Liver (tissue), 3 donors: ENCODE results near the gene PLOD3.

Source experiments
- CTCF ChIP-seq: fragments of 150-350 bp; IDR thresholded peaks from 2 replicates; pipeline ENCODE4 v1.5.1; 2017; ENCODE audit warnings: improper control_type of control experiment, low read depth, low read length; ENCODE audit not compliant: missing input control
- EGR1 ChIP-seq, 2 donors: IDR thresholded peaks; 2 replicates each; pipeline ENCODE4 v1.6.1; 2016 to 2018; ENCODE audit warnings: antibody characterized with exemption in 2 of 2, low read depth in 2 of 2
- FOXA1 ChIP-seq: IDR thresholded peaks from 2 replicates; pipeline ENCODE4 v1.6.1; 2016; ENCODE audit warnings: antibody characterized with exemption
- GABPA ChIP-seq, 2 donors: IDR thresholded peaks in 1 of 2; conservative IDR thresholded peaks in 1 of 2; 2 replicates each; pipeline ENCODE4 v1.6.1; 2016; ENCODE audit warnings: antibody characterized with exemption in 2 of 2, mild to moderate bottlenecking in 1 of 2, moderate library complexity in 1 of 2
- MAX ChIP-seq: IDR thresholded peaks from 2 replicates; pipeline ENCODE4 v1.6.1; 2016; ENCODE audit warnings: antibody characterized with exemption
- RAD21 ChIP-seq, 2 donors: IDR thresholded peaks; 2 replicates each; pipeline ENCODE4 v1.6.1; 2016; ENCODE audit warnings: antibody characterized with exemption in 2 of 2, mild to moderate bottlenecking in 2 of 2
- REST ChIP-seq: IDR thresholded peaks from 2 replicates; pipeline ENCODE4 v1.6.1; 2016; ENCODE audit warnings: antibody characterized with exemption, mild to moderate bottlenecking
- YY1 ChIP-seq: IDR thresholded peaks from 2 replicates; pipeline ENCODE4 v1.6.1; 2016; ENCODE audit warnings: antibody characterized with exemption, mild to moderate bottlenecking
- ZBTB33 ChIP-seq: IDR thresholded peaks from 2 replicates; pipeline ENCODE4 v1.6.1; 2016; ENCODE audit warnings: antibody characterized with exemption
- donor health status: healthy.
- donor health status: healthy.

GRCh38 chr7:101245147-101245668 lies 27.8 kb upstream of the PLOD3 start:
- TF ChIP-seq CTCF (no peak), YY1 (peak; percentile 3), FOXA1 (no peak), EGR1 (IDR thresholded peaks at IDR 0.05; ENCODE audit: low read depth in 2 of 2) (no peak), RAD21 (IDR thresholded peaks at IDR 0.05) (no peak), GABPA (IDR thresholded peaks at IDR 0.05 in 1 of 2, conservative IDR thresholded peaks at IDR 0.05 in 1 of 2) (peak in 1 of 2 donors; percentile 10), ZBTB33 (no peak), MAX (no peak), REST (no peak)
